NCI-H748 treated with DMSO at 0.1 percent for 48 hours (cell line): ENCODE data around the gene PRR5L.

ENCODE experiments used
- DNase-seq: peaks from one replicate; lab custom pipeline; 2025; lab: John Stamatoyannopoulos, UW

PRR5L gene

GRCh38 chr11:36358436-36358835 is 62.3 kb downstream of the PRR5L start:
- no peak for DNase-seq

- no peak for DNase-seq
Measured at GRCh38 chr11:36360318-36360717, 64.2 kb downstream of the PRR5L start.

- DNase-seq, result no peak
Measured at GRCh38 chr11:36360826-36361415, 64.8 kb downstream of the PRR5L start.

GRCh38 chr11:36361472-36361871 is 65.4 kb downstream of the PRR5L start:
- no peak for DNase-seq

GRCh38 chr11:36361901-36362391 is 65.9 kb downstream of the PRR5L start:
- no peak for DNase-seq

GRCh38 chr11:36362902-36363301 is 66.8 kb downstream of the PRR5L start:
- no peak for DNase-seq

GRCh38 chr11:36363361-36364268 is 67.5 kb downstream of the PRR5L start:
- no peak for DNase-seq

GRCh38 chr11:36364551-36365325 is 68.7 kb downstream of the PRR5L start:
- no peak for DNase-seq

- no peak for DNase-seq
Measured at GRCh38 chr11:36365907-36366306, 69.8 kb downstream of the PRR5L start.

GRCh38 chr11:36367806-36368680 is 72.0 kb downstream of the PRR5L start:
- DNase-seq, result no peak

- DNase-seq, result no peak
Measured at GRCh38 chr11:36371181-36371580, 75.1 kb downstream of the PRR5L start.

- DNase-seq, result no peak
Measured at GRCh38 chr11:36371590-36371989, 75.5 kb downstream of the PRR5L start.

GRCh38 chr11:36372101-36372771 is 76.1 kb downstream of the PRR5L start:
- DNase-seq, result no peak

- no peak for DNase-seq
Measured at GRCh38 chr11:36373016-36374010, 77.2 kb downstream of the PRR5L start.

- DNase-seq, result no peak
Measured at GRCh38 chr11:36374726-36375125, 78.6 kb downstream of the PRR5L start.

- DNase-seq, result no peak
Measured at GRCh38 chr11:36375353-36376008, 79.4 kb downstream of the PRR5L start.

- DNase-seq, result no peak
Measured at GRCh38 chr11:36376009-36376887, 80.2 kb downstream of the PRR5L start.
